Testis (tissue), 2 donors: Measurements from ENCODE around the gene CHIA.

Experiments
- POLR2A ChIP-seq: fragments of 450-650 bp; IDR thresholded peaks from one replicate; pipeline ENCODE4 v1.6.1; 2017; ENCODE audit warnings: antibody characterized with exemption, mild to moderate bottlenecking, moderate library complexity
- TF ChIP-seq, protein P1 (sequence below), 3 experiments: fragments of 450-650 bp in 2 of 3; fragments of 200-600 bp in 1 of 3; sonication (generic) in 1 of 3; IDR thresholded peaks; one replicate each; pipeline ENCODE4 v1.5.1; 2016 to 2019; ENCODE audit warnings: antibody characterized with exemption in 3 of 3, mild to moderate bottlenecking in 2 of 3, moderate library complexity in 1 of 3

DNA sequence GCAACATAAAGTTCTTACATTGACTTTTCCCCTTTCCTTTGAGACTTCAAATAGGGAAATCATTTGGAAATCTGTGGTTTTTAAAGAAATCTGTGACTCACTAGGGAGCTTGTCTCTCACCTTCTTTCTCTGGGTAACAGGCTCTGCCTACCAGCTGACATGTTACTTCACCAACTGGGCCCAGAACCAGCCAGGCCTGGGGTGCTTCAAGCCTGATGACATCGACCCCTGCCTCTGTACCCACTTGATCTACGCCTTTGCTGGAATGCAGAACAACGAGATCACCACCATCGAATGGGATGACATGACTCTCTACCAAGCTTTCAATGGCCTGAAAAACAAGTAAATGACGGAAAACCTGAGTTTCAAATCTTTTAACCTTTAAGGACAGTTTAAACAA is 9.2 kb upstream of the CHIA start:
- TF ChIP-seq, protein P1, sequence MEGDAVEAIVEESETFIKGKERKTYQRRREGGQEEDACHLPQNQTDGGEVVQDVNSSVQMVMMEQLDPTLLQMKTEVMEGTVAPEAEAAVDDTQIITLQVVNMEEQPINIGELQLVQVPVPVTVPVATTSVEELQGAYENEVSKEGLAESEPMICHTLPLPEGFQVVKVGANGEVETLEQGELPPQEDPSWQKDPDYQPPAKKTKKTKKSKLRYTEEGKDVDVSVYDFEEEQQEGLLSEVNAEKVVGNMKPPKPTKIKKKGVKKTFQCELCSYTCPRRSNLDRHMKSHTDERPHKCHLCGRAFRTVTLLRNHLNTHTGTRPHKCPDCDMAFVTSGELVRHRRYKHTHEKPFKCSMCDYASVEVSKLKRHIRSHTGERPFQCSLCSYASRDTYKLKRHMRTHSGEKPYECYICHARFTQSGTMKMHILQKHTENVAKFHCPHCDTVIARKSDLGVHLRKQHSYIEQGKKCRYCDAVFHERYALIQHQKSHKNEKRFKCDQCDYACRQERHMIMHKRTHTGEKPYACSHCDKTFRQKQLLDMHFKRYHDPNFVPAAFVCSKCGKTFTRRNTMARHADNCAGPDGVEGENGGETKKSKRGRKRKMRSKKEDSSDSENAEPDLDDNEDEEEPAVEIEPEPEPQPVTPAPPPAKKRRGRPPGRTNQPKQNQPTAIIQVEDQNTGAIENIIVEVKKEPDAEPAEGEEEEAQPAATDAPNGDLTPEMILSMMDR (IDR thresholded peaks at IDR 0.05), result no peak
- no peak for TF ChIP-seq POLR2A
